Prostate gland (tissue), 2 donors: Measurements from ENCODE around the gene ATP9B. TPM values are rescaled to one million over a fixed set of nuclear protein-coding genes. Genes with fewer than 3 reads are reported as not detected.

Experiments
- DNase-seq: peaks from one replicate; pipeline ENCODE4 v3.0.0-alpha.2; 2019; ENCODE audit warnings: low spot score
- H3K27ac ChIP-seq, 2 donors: fragments of 200-600 bp; sonication (generic); 2 replicates each; pipeline ENCODE4 v1.5.1; 2017 to 2019
- H3K27me3 ChIP-seq: fragments of 200-600 bp; sonication (generic); replicated peaks from 2 replicates; pipeline ENCODE4 v1.5.1; 2019; ENCODE audit not compliant: insufficient read depth
- H3K36me3 ChIP-seq, 2 donors: fragments of 200-600 bp; sonication (generic); 1 replicate in 1 of 2; 2 replicates in 1 of 2; pipeline versions ENCODE4 v1.5.1 to v1.8.1; 2017 to 2019
- H3K4me1 ChIP-seq: fragments of 200-600 bp; sonication (generic); replicated peaks from 2 replicates; pipeline ENCODE4 v1.5.1; 2019
- H3K4me3 ChIP-seq, 2 donors: fragments of 200-600 bp; sonication (generic); 2 replicates each; pipeline ENCODE4 v1.5.1; 2017 to 2019
- H3K9me3 ChIP-seq: fragments of 200-600 bp; sonication (generic); 2 replicates; pipeline ENCODE4 v1.5.1; 2017
- CTCF ChIP-seq, 4 experiments: fragments of 200-600 bp in 2 of 4; fragments of 450-650 bp in 2 of 4; sonication (generic) in 2 of 4; IDR thresholded peaks; 1 replicate in 3 of 4; 2 replicates in 1 of 4; pipeline ENCODE4 v1.5.1; 2016 to 2019; ENCODE audit warnings: antibody characterized with exemption in 4 of 4, mild to moderate bottlenecking in 2 of 4, moderate library complexity in 2 of 4
- POLR2A ChIP-seq: fragments of 450-650 bp; IDR thresholded peaks from one replicate; pipeline ENCODE4 v1.6.1; 2016; ENCODE audit warnings: antibody characterized with exemption, mild to moderate bottlenecking
- POLR2AphosphoS5 ChIP-seq: sonication (generic); formaldehyde crosslinking; IDR thresholded peaks from one replicate; pipeline ENCODE4 v1.6.1; 2017; ENCODE audit warnings: antibody characterized with exemption
- WGBS: methylation state at CpG from one replicate; pipeline ENCODE4 v1.1.5; 2018; 5-methylcytosine and 5-hydroxymethylcytosine counted together
- intact Hi-C: fragments of 100-400 bp; cut with DNase I; formaldehyde crosslinking; loops from one replicate; pipeline ENCODE4 v1.14.2; 2022
- total RNA-seq, 2 donors: library from RNA; depleted of rRNA; stranded (reverse); fragments of >200 nt; gene quantifications; one replicate each; pipeline ENCODE4 v1.1.0, GENCODE V29; 2016

ATP9B gene
- total RNA-seq, 2 donors from 2014 or later, result 33.8 to 55.6 TPM

GRCh38 chr18:79360933-79361332, 291.7 kb downstream of the ATP9B start:
- Histone ChIP-seq H3K9me3 (no peaks in the 10 kb centered on the region), H3K4me3 (no peak overlapping the region), H3K27me3 (no peaks in the 10 kb centered on the region), H3K27ac (no peak overlapping the region), H3K36me3 (no peaks in the 10 kb centered on the region), H3K4me1 (no peaks in the 10 kb centered on the region)
- WGBS, result 92% methylated on average over 12 of the region's 12 CpGs
- TF ChIP-seq POLR2AphosphoS5, result no peak
- no peak for TF ChIP-seq CTCF (IDR thresholded peaks at IDR 0.05)
- TF ChIP-seq POLR2A, result no peak
- no peak for DNase-seq
- intact Hi-C loops, result no loop called here

- DNase-seq, result no peak
- Histone ChIP-seq H3K27me3 (no peaks in the 10 kb centered on the region), H3K27ac (no peak overlapping the region), H3K9me3 (no peaks in the 10 kb centered on the region), H3K36me3 (no peaks in the 10 kb centered on the region), H3K4me3 (no peak overlapping the region), H3K4me1 (no peaks in the 10 kb centered on the region)
- intact Hi-C loops, result no loop called here
- 90% methylated on average over 20 of the region's 20 CpGs for WGBS
- no peak for TF ChIP-seq POLR2A
- no peak for TF ChIP-seq CTCF (IDR thresholded peaks at IDR 0.05)
- TF ChIP-seq POLR2AphosphoS5, result no peak
Observed at GRCh38 chr18:79361766-79362522, 292.8 kb downstream of the ATP9B start.

- Histone ChIP-seq H3K27me3 (no peaks in the 10 kb centered on the region), H3K4me3 (no peak overlapping the region), H3K36me3 (peaks cover 0 to 2% of the 10 kb centered on the region in 2 donors), H3K9me3 (no peaks in the 10 kb centered on the region), H3K4me1 (no peaks in the 10 kb centered on the region), H3K27ac (no peak overlapping the region)
- 92% methylated on average over 13 of the region's 13 CpGs for WGBS
- intact Hi-C loops, result no loop called here
- TF ChIP-seq POLR2AphosphoS5 (no peak), CTCF (IDR thresholded peaks at IDR 0.05) (no peak), POLR2A (no peak)
- DNase-seq, result no peak
Observed at GRCh38 chr18:79365701-79366100, 296.5 kb downstream of the ATP9B start.

GRCh38 chr18:79366177-79367094, 297.2 kb downstream of the ATP9B start:
- Histone ChIP-seq H3K27ac (no peak overlapping the region), H3K4me1 (no peaks in the 10 kb centered on the region), H3K4me3 (no peak overlapping the region), H3K36me3 (peaks cover 0 to 4% of the 10 kb centered on the region in 2 donors), H3K9me3 (no peaks in the 10 kb centered on the region), H3K27me3 (no peaks in the 10 kb centered on the region)
- no peak for TF ChIP-seq POLR2AphosphoS5
- TF ChIP-seq CTCF (IDR thresholded peaks at IDR 0.05), result no peak
- TF ChIP-seq POLR2A, result no peak
- DNase-seq, result no peak
- 78% methylated on average over 29 of the region's 29 CpGs for WGBS
- intact Hi-C loops, result no loop called here
